Measurements from ENCODE around the gene STXBP5L.

- no peak for TF ChIP-seq CTCF (IDR thresholded peaks at IDR 0.05)
- no peak for TF ChIP-seq POLR2A (IDR thresholded peaks at IDR 0.05)
Observed at GRCh38 chr3:121411523-121411922, 503.5 kb downstream of the STXBP5L start.
